GM21576 (cell line): ENCODE measurements around the gene ELL2.
"Not testable (repeated sequence)": the region's sequence is repeated elsewhere in the genome, so short reads cannot be mapped to it uniquely, and the experiment has no call there.

Source experiments
- ATAC-seq: cut with Tn5 transposase; IDR thresholded peaks from one replicate; pipeline ENCODE4 v1.9.1; 2021; ENCODE audit warnings: mild to moderate bottlenecking, moderate library complexity; ENCODE audit not compliant: unreplicated experiment

The ELL2 gene

DNA sequence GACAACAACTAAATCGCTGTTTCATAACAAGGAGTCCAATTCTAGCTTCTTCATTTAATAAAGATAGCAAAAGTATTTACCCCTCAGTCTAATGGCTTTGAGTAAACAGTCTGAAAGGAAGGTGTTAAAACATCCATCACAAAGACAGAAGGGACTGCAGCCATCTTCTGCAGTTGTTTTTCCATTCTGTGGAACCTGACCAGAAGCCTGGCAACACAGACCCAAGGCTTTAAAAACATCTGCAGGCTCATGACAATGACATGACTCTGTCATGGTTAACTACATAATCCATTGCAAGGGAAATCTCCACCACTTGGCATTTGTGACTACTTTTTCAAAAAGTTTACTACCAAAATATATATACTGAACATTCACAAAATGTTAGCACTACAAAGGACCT is 51.9 kb downstream of the ELL2 start:
- ATAC-seq: no peak

DNA sequence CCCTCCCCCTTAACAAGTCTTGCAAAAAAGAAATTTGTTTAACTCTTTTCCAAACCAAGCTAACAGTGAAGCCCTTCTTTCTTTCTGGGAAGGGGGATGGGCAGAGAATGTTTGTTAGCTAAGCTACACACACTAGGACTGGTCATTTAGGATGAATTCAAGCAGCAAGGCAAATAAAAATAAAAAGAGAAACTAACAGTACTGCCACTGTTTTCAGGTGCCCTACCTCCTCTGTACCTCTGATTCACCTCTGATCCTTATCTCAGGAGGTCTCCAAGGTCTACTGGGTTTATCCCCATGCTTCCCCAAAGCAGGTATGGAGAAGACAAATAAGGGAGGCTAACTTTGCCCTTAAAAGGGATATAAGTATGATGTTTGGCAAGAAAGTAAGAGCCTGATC is 52.9 kb downstream of the ELL2 start:
- no peak for ATAC-seq

DNA sequence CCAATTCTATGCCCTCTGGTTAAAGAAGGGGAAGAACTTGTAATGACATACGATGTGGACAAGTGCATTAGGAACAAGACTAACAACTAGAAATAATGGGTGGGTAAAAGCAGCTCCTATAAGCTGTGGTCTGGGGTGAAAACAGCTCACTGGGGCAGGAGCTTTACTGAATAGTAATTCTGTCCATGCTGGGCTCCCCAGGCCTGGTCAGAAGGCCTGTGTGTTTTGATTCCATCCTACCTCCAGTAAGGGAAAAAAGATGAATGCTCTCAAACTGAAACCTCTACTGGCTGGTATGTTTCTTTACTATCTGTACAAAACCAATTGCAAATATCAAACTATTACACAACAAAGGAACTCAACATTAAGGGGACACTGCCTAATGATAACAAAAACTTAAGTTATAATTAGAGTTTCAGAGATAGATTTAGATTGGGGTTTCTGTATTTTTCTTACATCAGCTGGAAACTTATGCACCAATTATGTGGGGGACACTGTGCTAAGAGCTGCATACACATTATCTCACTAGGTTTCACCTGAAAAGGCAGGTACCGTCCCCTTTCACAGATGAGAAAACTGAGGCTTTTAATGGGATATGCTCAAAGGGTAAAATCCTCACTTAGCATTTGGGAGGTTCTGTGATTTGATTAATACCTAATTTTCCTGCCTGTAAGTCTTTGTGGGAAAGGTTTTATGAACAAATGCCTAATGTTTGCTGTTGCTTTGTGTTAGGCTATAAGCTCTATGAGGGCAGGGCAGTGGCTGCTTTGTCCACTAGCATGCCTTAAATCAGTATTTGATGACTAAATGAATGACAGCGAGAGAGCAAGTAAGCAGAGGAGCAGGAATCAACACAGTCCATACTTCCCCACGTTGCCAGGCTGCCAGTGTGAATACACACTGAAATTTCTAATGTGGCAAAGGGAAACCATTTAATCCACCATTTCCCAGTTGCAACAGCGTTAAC is 53.6 kb downstream of the ELL2 start:
- no peak for ATAC-seq

DNA sequence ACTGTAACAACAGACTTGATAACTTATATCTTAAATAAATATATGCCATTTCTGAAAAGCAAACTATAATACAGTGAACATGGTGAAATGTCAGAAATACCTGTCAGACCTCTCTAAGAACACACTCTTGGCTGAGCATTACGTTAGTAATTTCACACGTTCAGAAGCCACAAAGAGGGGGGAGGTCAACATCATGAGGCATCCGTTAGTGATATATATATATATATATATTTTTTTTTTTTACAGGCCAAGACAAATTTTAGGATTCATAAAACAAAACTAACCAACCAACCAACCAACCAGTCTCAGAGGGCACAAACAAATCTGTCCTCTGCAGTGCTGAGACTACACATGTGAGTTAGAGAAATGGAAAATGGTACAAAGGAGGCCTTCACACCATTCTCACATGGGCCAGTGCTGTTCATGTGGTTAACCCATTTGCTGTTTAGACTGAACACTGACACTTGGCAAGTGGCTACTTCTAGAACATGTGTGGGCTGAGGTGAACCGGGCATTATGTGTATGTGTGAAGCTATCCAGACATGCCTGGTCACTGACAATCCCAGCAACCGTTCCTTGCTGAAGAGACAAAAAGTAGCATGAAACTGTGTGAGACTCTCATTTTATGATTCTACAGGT is 54.5 kb downstream of the ELL2 start:
- no peak for ATAC-seq

DNA sequence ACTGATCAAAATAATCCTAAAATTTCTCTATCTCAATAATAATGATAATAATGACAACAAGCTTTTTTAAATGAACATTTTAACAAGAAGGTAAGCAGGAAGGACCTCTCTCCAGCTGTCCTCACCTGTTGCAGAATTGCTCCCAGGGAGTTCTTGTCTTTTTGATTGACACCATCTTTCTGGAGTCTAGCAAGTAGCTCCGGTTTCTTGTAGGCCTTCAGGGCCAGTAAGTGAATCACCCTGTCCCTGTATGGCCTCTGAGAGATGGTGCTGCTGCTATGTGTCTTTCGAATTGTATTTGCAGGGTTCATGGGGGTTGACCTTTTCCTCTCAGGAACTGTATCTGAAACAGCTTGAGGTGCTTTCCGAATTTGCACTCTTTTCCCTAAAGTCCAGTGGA is 55.3 kb downstream of the ELL2 start:
- not testable (repeated sequence) for ATAC-seq

DNA sequence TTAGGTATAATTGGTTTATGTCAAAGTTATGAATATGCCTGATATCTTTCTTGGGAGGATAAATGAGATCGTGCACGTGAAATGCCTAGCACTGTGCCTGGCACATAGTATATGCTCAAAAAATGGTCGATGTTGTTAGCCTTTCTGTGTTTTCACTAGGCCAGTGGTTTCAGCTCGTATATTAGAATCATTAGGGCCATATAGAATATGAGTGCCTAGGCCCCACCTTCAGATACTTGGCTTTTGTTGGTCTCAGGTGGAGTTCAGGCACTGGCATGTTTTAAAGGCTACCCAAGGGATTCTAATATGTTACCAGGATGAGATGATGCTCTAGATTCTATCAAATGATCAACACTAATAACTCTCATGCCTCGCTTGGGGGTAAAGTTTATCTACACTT is 56.8 kb downstream of the ELL2 start:
- ATAC-seq: no peak

DNA sequence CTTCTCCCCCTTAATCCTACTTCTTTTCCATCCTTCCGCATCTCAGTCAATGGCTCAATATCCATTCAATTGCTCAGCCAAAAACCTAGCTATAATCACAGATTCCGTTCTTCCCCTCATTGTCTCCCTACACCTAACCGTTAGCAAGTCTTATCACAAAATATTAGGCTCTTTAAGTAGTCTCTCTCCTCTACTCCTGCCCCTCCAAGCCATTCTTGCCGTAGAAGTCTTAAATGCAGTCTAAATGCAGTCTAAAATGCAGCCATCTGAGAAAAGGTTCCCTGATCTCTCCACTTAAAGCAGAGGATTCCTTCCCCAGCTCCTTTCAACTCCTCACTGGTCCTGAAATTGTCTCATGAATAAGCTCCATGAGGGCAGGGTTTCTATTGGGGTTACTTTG is 57.8 kb downstream of the ELL2 start:
- ATAC-seq: no peak

DNA sequence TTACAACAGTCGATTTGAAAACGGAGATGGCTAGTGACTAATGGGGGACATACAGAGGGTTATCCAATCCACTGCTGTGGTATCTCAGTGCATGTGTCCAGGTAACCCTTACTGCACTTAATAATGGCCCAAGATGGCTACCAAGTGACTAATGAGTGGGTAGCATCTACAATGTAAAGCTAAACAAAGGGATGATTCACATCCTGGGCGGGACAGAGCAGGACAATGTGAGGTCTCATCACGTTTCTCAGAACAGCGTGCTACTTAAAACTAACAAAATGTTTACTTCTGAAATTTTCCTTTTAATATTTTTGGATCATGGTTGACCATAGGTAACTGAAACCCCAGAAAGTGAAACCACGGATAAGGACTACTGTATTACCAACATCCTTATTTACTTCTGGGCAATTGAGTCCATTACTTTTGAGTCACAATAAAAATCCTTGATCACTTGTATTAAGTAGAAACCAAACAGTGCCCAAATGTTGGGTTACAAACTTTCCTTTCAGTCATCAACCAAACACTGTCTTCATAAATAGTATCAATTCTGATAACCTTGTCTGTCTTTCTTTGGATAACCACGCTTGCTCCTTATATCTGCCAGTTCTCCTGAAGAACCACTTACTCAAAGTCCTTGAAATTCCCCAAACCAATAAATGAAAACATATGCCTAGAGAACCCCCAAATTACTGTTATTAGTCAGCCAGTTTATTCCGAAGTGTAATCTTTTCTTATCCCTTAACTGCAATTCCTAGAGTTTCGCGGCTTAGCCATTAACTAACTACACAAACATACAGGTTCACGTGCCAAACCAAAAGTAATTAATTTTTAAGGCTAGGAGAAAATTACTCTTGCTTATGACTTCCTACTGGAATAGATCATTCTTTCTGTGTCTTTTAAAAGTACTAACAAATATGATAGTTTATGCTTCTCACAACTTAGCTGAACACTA is 59.7 kb downstream of the ELL2 start:
- no peak for ATAC-seq

DNA sequence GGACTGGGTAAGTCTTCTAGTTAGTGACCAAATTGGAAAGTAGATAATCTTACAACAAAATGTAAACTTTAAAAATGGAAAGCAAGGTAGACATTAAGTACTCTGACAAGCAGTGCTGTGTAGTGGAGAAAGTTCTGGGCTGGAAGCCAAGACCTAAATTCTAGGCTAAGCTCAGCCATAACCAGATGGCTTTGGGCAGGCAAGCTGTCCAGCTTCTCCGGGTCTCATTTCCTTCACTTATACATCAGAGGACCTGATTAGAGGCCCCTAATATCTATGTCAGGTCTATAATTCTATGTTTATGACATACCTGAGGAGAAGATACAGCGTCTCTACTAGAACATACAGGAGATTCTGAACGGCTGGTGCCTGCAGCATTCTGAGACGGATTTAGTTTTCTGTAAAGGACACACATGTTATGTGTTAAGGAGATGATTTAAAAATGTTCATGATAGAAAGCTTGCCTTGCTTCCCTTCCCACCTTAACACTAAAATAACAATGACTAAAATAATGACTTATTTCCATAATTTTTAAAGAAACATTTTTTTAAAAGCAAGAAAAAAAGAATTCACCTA is 61.2 kb downstream of the ELL2 start:
- no peak for ATAC-seq

DNA sequence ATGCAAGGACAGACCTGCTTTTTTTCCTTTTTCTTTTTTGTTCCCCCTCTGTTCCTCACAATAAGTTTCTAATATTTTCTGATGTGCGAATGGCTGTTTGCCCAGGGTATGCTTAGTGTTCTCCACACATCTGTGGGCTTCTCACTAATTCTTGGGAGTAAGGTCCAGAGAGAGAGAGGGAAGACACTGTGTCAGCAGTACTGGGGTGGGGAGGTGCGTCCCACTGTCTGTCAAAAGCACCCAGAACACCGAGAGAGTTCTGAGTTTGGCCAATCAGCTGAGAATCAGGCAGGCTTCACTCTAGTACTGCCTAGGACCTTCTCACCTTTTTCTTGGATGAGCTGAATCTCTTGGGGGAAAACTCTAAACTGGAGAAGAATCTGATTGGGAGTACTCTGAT is 61.8 kb downstream of the ELL2 start:
- ATAC-seq: no peak

DNA sequence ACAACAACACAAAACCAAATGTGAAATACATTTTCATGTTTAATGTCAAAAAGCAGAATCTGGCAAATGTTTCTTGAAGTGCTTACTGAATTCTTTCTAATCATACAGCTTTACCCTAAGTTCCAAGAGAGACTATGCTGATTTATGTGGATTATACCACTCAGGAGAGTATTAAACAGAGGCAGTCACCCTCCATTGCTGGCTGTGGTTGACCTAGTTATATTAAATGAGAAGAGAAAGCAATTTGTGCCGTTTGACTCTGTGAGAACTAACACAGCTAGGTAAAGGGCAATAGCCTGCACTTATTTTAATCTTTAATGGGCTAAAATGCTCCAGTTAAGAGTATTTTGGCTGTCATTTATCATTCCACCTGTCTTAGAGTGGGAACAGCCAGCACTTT is 62.6 kb downstream of the ELL2 start:
- no peak for ATAC-seq

DNA sequence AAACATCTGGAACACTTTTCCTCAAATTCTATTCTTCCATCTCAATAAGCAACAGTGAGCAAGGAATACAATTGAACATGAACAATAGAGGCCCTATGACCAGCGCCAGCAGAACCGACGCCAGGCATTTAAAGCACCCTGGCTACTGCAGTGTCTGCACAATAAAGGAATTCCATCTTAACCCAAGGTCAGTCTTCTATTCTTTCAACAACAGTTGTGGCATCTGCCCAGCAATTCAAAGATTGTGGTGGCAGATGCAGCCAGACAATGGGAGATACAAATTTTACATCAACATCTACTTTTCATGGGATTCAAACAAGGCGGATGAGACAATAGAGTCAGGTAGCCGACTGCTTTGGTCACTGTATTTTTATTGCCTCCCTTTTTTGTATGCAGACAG is 65.9 kb downstream of the ELL2 start:
- no peak for ATAC-seq

DNA sequence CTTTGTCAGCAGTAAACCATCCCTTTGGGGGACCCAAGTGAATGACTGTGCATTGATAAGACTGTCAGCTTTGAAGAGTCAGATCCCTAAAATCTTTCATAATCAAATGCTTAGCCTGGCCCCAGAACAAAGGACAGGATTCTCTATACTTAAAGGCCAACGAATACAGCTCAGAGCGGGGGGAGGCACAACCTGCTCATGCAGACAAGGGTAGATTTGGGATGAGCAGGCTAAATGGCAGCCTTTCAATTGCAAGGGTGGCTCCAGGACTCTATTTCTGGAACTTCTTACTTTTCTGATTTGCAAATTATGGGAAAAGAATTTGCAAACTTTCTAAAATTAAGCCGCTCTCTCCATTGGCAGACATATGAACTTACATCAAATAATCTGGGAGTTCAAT is 66.4 kb downstream of the ELL2 start:
- no peak for ATAC-seq

DNA sequence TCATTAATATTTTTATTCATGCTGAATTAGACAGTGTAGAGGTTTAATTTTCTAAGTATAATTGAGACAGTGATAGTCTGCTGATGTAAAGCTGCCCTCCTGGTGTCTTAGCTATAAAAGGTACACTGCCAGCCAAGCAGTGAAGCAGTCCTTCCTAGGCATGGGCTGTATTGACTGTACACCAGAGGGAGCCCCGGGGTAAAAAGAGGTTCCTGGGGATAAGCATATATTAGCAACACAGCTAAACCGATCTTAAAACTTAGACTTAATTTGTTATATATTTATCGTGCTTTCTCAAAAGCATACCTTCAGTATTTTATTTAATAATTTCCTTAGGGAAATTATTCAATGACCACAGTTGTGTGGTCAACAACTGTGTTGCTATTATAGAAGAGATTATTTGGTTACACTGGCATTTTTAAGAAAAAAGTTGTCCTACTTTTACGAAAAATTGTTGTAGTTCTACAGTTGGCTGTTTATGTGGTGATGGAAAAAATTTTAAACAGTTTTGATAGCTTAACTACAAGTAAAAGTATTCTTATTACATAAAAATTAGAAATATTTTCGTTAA is 68.8 kb downstream of the ELL2 start:
- ATAC-seq: no peak

DNA sequence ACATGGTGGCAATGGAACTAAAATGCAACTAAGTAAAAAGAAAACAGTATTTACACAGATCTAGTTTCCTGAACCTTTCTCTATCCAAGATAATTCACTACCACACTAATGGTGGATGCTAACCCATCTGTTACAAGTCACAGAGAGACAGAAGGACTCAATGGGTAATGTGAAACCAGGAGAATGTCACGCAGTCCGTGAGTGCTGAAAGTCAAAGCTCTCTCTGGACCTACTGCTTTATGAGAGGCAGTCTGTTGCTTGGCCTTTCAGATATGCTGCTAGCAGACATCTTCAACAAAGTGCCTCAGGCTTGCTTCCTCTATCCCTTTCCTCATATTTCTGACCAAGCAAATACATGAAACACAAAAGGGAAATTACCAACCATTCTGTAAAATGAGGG is 70.2 kb downstream of the ELL2 start:
- no peak for ATAC-seq

DNA sequence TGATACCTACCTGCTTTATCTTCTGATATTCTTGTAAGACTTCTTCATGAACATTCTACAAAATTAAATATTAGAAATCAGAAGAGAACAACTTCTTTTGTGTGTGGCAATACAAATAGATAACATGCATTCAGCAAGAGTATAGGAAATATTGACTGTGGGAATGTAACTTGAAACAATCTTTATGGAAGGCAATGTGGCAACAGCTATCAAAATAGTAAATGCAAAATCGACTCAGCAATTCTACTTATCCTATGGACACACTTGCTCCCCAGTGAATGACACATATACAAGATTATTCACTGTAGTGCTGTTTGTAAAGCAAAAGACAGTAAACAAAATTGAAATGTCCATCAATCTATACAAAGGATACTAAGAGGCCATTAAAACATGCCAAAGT is 72.6 kb downstream of the ELL2 start:
- ATAC-seq: no peak

DNA sequence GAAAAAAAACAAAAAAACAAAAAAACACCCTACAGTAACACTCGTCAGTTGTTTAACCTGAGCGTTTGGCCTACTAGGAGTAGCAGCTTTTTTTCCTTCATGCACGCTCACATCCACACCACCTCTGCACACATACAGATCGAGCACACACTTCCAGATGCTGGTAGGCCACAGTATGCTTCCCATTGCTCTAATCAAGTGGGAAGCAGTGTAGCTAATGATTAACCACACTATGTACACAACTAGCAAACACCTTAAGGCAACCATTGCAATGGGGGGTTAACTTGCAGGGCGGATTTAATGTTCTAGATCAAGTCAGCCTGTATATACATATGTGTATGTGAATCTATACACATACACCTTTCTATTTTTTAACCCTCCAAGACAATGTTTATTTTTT is 73.7 kb downstream of the ELL2 start:
- no peak for ATAC-seq

DNA sequence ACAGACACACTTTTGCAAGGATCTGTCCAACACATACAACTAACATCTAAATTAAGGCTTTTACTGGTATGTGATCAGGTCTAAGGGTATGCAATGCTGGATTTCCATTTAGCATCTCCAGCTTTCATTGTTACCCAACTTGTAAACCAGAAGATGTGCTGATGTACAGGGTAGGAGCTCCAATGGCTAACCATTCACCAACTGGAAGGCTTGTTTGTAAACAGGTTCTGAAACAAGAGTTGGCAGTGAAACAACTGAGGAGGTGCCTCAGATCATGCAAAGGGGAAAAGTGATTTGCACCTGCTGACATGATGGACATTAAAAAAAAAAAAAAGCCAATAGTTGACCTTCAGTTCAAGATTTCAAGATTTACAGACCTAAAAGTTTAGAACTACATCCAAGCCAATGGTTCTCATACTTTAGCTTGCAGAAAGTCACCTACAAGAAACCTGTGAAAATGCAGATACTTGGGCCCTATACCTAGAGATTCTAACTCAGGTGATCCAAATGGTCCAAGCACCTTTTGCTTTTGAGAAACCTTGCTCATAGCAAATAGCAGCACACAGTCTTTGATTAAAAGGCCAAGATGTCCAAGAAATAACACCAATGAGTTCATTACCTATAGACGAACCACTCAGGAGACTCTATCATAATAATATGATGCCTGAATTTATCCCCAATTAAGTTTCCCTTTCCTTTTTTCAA is 75.2 kb downstream of the ELL2 start:
- no peak for ATAC-seq

DNA sequence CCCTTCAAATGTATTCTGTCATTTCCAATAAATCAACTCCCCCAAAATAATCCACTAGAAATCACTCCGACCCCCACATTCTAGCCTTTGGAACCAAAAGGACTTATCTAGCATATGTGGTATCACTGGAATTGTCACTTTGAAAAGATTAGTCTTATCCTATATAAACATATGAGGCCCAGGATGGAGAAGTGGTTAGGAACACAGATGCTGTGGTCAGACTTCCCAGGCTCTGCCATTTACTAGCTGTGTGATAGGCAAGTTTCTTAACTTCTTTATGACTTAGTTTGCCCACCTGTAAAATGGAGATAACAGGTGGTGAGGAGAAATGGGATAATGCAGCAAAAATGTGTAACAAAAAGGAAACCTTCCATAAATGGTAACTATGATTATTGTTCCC is 77.1 kb downstream of the ELL2 start:
- no peak for ATAC-seq

DNA sequence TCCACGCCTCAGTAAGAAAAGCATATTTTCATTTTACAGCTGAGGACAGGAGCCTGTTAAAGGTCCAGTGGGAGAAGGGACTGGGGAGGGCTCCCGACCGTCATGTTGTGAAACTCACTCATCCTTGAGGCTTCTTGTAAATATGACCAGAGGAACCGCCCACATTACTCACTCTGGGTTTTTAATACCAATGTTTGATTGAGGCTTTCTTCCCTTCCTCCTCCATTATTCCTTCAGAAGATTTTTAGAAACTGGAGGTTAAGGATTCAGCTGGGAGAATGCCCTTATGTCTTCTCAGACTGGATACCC is 77.7 kb downstream of the ELL2 start:
- peak; percentile 55 for ATAC-seq
